GM19397 (cell line): ENCODE data around the gene ACER2.

ENCODE experiments used
- ATAC-seq: cut with Tn5 transposase; IDR thresholded peaks from one replicate; pipeline ENCODE4 v1.9.1; 2021; ENCODE audit warnings: mild to moderate bottlenecking, moderate library complexity; ENCODE audit not compliant: unreplicated experiment

Gene ACER2

GRCh38 chr9:19451240-19452087, 42.7 kb downstream of the ACER2 start:
- peak; percentile 95 for ATAC-seq

- no peak for ATAC-seq
These were observed 47.6 kb downstream of the ACER2 start for GRCh38 chr9:19456426-19456825.

- ATAC-seq: peak; percentile 90
These were observed 48.3 kb downstream of the ACER2 start for GRCh38 chr9:19456996-19457692.

GRCh38 chr9:19457693-19458009, 48.8 kb downstream of the ACER2 start:
- peak; percentile 18 for ATAC-seq

- ATAC-seq: no peak
These were observed 51.4 kb downstream of the ACER2 start for GRCh38 chr9:19460243-19460642.

GRCh38 chr9:19461135-19461534, 52.3 kb downstream of the ACER2 start:
- no peak for ATAC-seq

- ATAC-seq: no peak
These were observed 55.4 kb downstream of the ACER2 start for GRCh38 chr9:19464061-19464763.

GRCh38 chr9:19464764-19465585, 56.2 kb downstream of the ACER2 start:
- peak; percentile 92 for ATAC-seq

GRCh38 chr9:19465586-19466279, 56.9 kb downstream of the ACER2 start:
- ATAC-seq: no peak

- ATAC-seq: no peak
These were observed 57.5 kb downstream of the ACER2 start for GRCh38 chr9:19466280-19466639.

- no peak for ATAC-seq
These were observed 60.5 kb downstream of the ACER2 start for GRCh38 chr9:19469271-19469670.

- no peak for ATAC-seq
These were observed 61.8 kb downstream of the ACER2 start for GRCh38 chr9:19470567-19470966.

GRCh38 chr9:19470981-19471650, 62.3 kb downstream of the ACER2 start:
- ATAC-seq: no peak

- ATAC-seq: peak; percentile 65
These were observed 63.2 kb downstream of the ACER2 start for GRCh38 chr9:19471737-19472648.

- ATAC-seq: no peak
These were observed 64.8 kb downstream of the ACER2 start for GRCh38 chr9:19473605-19474004.

GRCh38 chr9:19479874-19480273, 71.1 kb downstream of the ACER2 start:
- ATAC-seq: no peak

- ATAC-seq: no peak
These were observed 71.5 kb downstream of the ACER2 start for GRCh38 chr9:19480345-19480744.

- ATAC-seq: no peak
These were observed 72.5 kb downstream of the ACER2 start for GRCh38 chr9:19481121-19481870.
